Eye (tissue), 1 donor: ENCODE measurements around the gene VPS37C.
A peak's percentile ranks its signal among the peaks of the same experiment; 100 is the strongest.

ENCODE experiments used
- DNase-seq: peaks from one replicate; pipeline ENCODE4 v3.0.0-alpha.2; 2015

VPS37C gene

GRCh38 chr11:61152816-61153592 is 8.2 kb downstream of the VPS37C start:
- DNase-seq = no peak

- DNase-seq = peak; percentile 10
Measured at GRCh38 chr11:61151545-61152252, 9.5 kb downstream of the VPS37C start.

- no peak for DNase-seq
Measured at GRCh38 chr11:61150706-61151544, 10.3 kb downstream of the VPS37C start.

GRCh38 chr11:61149624-61150615 is 11.3 kb downstream of the VPS37C start:
- DNase-seq = peak; percentile 66

GRCh38 chr11:61147791-61148620 is 13.2 kb downstream of the VPS37C start:
- DNase-seq = peak; percentile 18

GRCh38 chr11:61147271-61147670 is 14.0 kb downstream of the VPS37C start:
- no peak for DNase-seq

- no peak for DNase-seq
Measured at GRCh38 chr11:61146416-61146815, 14.8 kb downstream of the VPS37C start.

- no peak for DNase-seq
Measured at GRCh38 chr11:61145228-61146005, 15.8 kb downstream of the VPS37C start.

- DNase-seq = no peak
Measured at GRCh38 chr11:61144511-61145179, 16.6 kb downstream of the VPS37C start.

- DNase-seq = no peak
Measured at GRCh38 chr11:61142424-61142823, 18.8 kb downstream of the VPS37C start.

GRCh38 chr11:61141601-61142028 is 19.6 kb downstream of the VPS37C start:
- no peak for DNase-seq

- DNase-seq = no peak
Measured at GRCh38 chr11:61140416-61140815, 20.8 kb downstream of the VPS37C start.

GRCh38 chr11:61139387-61139786 is 21.8 kb downstream of the VPS37C start:
- DNase-seq = peak; percentile 28

- no peak for DNase-seq
Measured at GRCh38 chr11:61138935-61139334, 22.3 kb downstream of the VPS37C start.

GRCh38 chr11:61134801-61135257 is 26.4 kb downstream of the VPS37C start:
- no peak for DNase-seq

GRCh38 chr11:61133956-61134662 is 27.1 kb downstream of the VPS37C start:
- no peak for DNase-seq

GRCh38 chr11:61133145-61133544 is 28.1 kb downstream of the VPS37C start:
- DNase-seq = no peak

GRCh38 chr11:61132646-61133045 is 28.6 kb downstream of the VPS37C start:
- no peak for DNase-seq

GRCh38 chr11:61131998-61132555 is 29.1 kb downstream of the VPS37C start:
- no peak for DNase-seq
